GM12878 (cell line): ENCODE data around the gene TUBAL3. TPM values are rescaled to one million over a fixed set of nuclear protein-coding genes. Genes with fewer than 3 reads are reported as not detected.
"Not testable (repeated sequence)": the region's sequence is repeated elsewhere in the genome, so short reads cannot be mapped to it uniquely, and the experiment has no call there.

Experiments used
- ATAC-seq: fragments of 200-7000 bp; cut with Tn5 transposase; 3 replicates; pipeline ENCODE4 v1.9.1; 2020; ENCODE audit warnings: mild to moderate bottlenecking, moderate library complexity
- BruUV-seq: library from RNA; stranded (reverse); fragments of 400-500 nt; replicated peaks from 2 replicates; lab custom pipeline; 2021; lab: Mats Ljungman, UMichigan
- CTCF ChIA-PET: fragments of 300-600 bp; sonication (Branson Sonifier 250); formaldehyde crosslinking; extraction: SDS; loops from one replicate; lab custom pipeline; 2021; ENCODE audit warnings: inconsistent platforms; lab: Yijun Ruan, JAX
- POLR2A ChIA-PET: fragments of 350-600 bp; formaldehyde crosslinking; extraction: SDS; loops from one replicate; lab custom pipeline; 2021; ENCODE audit warnings: inconsistent platforms; lab: Charles Lee
- RAD21 ChIA-PET: fragments of 300-600 bp; sonication (Branson Sonifier 250); formaldehyde crosslinking; loops from one replicate; lab custom pipeline; 2023; ENCODE audit warnings: antibody characterized with exemption; ENCODE audit not compliant: unreplicated experiment; lab: Charles Lee
- SMC1A ChIA-PET: fragments of 300-600 bp; sonication (Branson Sonifier 250); formaldehyde crosslinking; loops from one replicate; lab custom pipeline; 2023; ENCODE audit not compliant: unreplicated experiment, uncharacterized antibody; lab: Charles Lee
- DNase-seq: peaks from one replicate; pipeline ENCODE4 v3.0.0-alpha.2; 2011; ENCODE audit warnings: low read depth, low spot score
- FAIRE-seq: peaks from 3 replicates; lab custom pipeline; 2011; peaks lifted over from hg19 to GRCh38; lab: Jason Lieb, UNC
- H2AFZ ChIP-seq: 2 replicates; pipeline ENCODE4 v1.6.0; 2011; ENCODE audit warnings: low read depth, low read length, control low read depth; ENCODE audit not compliant: control insufficient read depth
- H3K27ac ChIP-seq: 2 replicates; pipeline ENCODE4 v1.5.1; 2011; ENCODE audit warnings: control low read depth; ENCODE audit not compliant: control insufficient read depth, insufficient read depth
- H3K27me3 ChIP-seq, 2 experiments: replicated peaks in 1 of 2; 2 replicates each; pipeline versions ENCODE4 v1.6.0 to v1.6.1; 2011; ENCODE audit warnings: low read length in 1 of 2; ENCODE audit not compliant: control insufficient read depth in 2 of 2, insufficient read depth in 2 of 2
- H3K36me3 ChIP-seq, 2 experiments: 2 replicates each; pipeline ENCODE4 v1.5.1; 2011; ENCODE audit warnings: low read length in 1 of 2; ENCODE audit not compliant: control insufficient read depth in 2 of 2, insufficient read depth in 2 of 2
- H3K4me1 ChIP-seq: 2 replicates; pipeline ENCODE4 v1.6.1; 2011; ENCODE audit warnings: mild to moderate bottlenecking, low read length, moderate library complexity, mixed read lengths; ENCODE audit not compliant: control insufficient read depth, insufficient read depth
- H3K4me2 ChIP-seq: 2 replicates; pipeline ENCODE4 v1.6.0; 2011; ENCODE audit warnings: control low read depth; ENCODE audit not compliant: control insufficient read depth, insufficient read depth
- H3K4me3 ChIP-seq: fragments of 200-600 bp; sonication (generic); 2 replicates; pipeline ENCODE4 v1.5.1; 2016
- H3K79me2 ChIP-seq: 2 replicates; pipeline ENCODE4 v1.6.0; 2011; ENCODE audit warnings: low read length; ENCODE audit not compliant: control insufficient read depth, insufficient read depth
- H3K9ac ChIP-seq: 2 replicates; pipeline ENCODE4 v1.8.0; 2011; ENCODE audit warnings: low read length, control low read depth, mixed read lengths; ENCODE audit not compliant: control insufficient read depth, insufficient read depth
- H3K9me3 ChIP-seq: replicated peaks from 3 replicates; pipeline ENCODE4 v1.5.1; 2011; ENCODE audit warnings: mild to moderate bottlenecking, low read length; ENCODE audit not compliant: control insufficient read depth, insufficient read depth
- H4K20me1 ChIP-seq: 2 replicates; pipeline ENCODE4 v1.6.0; 2011; ENCODE audit not compliant: control insufficient read depth, insufficient read depth
- MEF2A ChIP-seq: IDR thresholded peaks from 2 replicates; pipeline ENCODE4 v1.6.1; 2011; ENCODE audit warnings: low read depth, mild to moderate bottlenecking, low read length, moderate library complexity; ENCODE audit not compliant: insufficient read depth
- NR2C1 ChIP-seq: fragments of 450-650 bp; IDR thresholded peaks from 2 replicates; pipeline ENCODE4 v1.6.1; 2017; ENCODE audit warnings: antibody characterized with exemption, mild to moderate bottlenecking, moderate library complexity
- RCOR1 ChIP-seq: conservative IDR thresholded peaks from 2 replicates; pipeline ENCODE4 v1.6.1; 2012; ENCODE audit warnings: low read depth, low read length, improper control_type of control experiment
- SUZ12 ChIP-seq: fragments of 200-600 bp; sonication (generic); IDR thresholded peaks from one replicate; pipeline ENCODE4 v1.6.1; 2018; ENCODE audit warnings: antibody characterized with exemption, mild to moderate bottlenecking; ENCODE audit not compliant: unreplicated experiment
- ZSCAN29 ChIP-seq: fragments of 450-650 bp; IDR thresholded peaks from 2 replicates; pipeline ENCODE4 v1.6.1; 2017; ENCODE audit warnings: mild to moderate bottlenecking, moderate library complexity
- ZZZ3 ChIP-seq: IDR thresholded peaks from 2 replicates; pipeline ENCODE4 v1.6.1; 2011; ENCODE audit warnings: low read depth; ENCODE audit not compliant: control insufficient read depth, insufficient read length
- WGBS: methylation state at CpG from one replicate; pipeline ENCODE4 v1.1.6; 2016; ENCODE audit warnings: low lambda C conversion rate; ENCODE audit not compliant: insufficient replicate concordance, insufficient coverage; ENCODE audit errors: missing lambda C conversion rate; 5-methylcytosine and 5-hydroxymethylcytosine counted together
- in situ Hi-C: fragments of 300-500 bp; cut with MboI; formaldehyde crosslinking; loops from 9 replicates; pipeline ENCODE4 v1.14.3; 2018; ENCODE audit warnings: mixed read lengths
- intact Hi-C: fragments of 100-400 bp; cut with micrococcal nuclease; formaldehyde crosslinking; loops from one replicate; pipeline ENCODE4 v1.14.2; 2022; ENCODE audit not compliant: unreplicated experiment
- polyA plus RNA-seq, 11 experiments: library from polyadenylated mRNA; depleted of rRNA in 4 of 11; unstranded in 6 of 11; stranded (reverse) in 5 of 11; fragments of >200 nt; fragmentation: Nextera tagmentation in 4 of 11; fragmentation: Illumina TruSeq in 1 of 11; extraction: Ambion mirVana in 4 of 11; extraction: Trizol in 1 of 11; gene quantifications; 1 replicate in 1 of 11; 2 replicates in 10 of 11; pipeline versions ENCODE4 v1.2.1 to v1.2.3, GENCODE V29; 2011 to 2016; ENCODE audit warnings: inconsistent platforms in 2 of 11, missing spikeins in 2 of 11, low read depth in 1 of 11
- total RNA-seq, 4 experiments: library from RNA; depleted of rRNA in 3 of 4; stranded (reverse); fragments of >200 nt in 3 of 4; fragmentation: Illumina TruSeq in 1 of 4; extraction: Trizol in 1 of 4; gene quantifications; 2 replicates each; pipeline versions ENCODE4 v1.2.1 to v1.2.3, GENCODE V29; 2013 to 2021
- TF ChIP-seq, protein P1 (sequence below): fragments of 450-650 bp; IDR thresholded peaks from 2 replicates; pipeline ENCODE4 v1.6.1; 2017; ENCODE audit warnings: mild to moderate bottlenecking, moderate library complexity

TUBAL3 gene
- total and polyA plus RNA-seq, 10 of the 15 experiments (the other 5 are each of a cell fraction or from before 2014, with no cell fraction given) = 0.03 to 0.06 TPM; not detected in 8

DNA sequence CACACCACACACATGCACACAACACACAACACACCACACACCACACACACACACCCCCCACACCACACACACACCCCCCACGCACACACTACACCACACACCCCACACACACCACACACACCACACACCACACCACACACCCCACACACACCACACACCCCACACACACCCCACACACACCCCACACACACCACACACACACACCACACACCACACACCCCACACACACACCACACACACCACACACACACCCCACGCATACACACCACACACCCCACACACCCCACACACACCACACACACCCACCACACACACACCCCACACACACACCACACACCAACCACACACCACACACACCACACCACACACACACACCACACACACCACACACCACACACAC is 23.4 kb downstream of the TUBAL3 start:
- Histone ChIP-seq H3K79me2 (no peaks in the 10 kb centered on the region), H3K36me3 (no peaks in the 10 kb centered on the region), H3K4me2 (no peak overlapping the region), H2AFZ (no peak overlapping the region), H3K9me3 (no peaks in the 10 kb centered on the region), H3K4me1 (no peaks in the 10 kb centered on the region), H3K27me3 (no peaks in the 10 kb centered on the region; a peak in 1 of 4 replicates), H4K20me1 (no peaks in the 10 kb centered on the region), H3K4me3 (no peak overlapping the region), H3K27ac (no peak overlapping the region), H3K9ac (no peak overlapping the region)
- peak; percentile 92 for FAIRE-seq
- SMC1A ChIA-PET = no interaction called here
- RAD21 ChIA-PET = no interaction called here
- CTCF ChIA-PET = no interaction called here
- intact Hi-C loops (no loop called here), in situ Hi-C loops (no loop called here)
- POLR2A ChIA-PET = no interaction called here
- 60% methylated on average over 1 of the region's 2 CpGs for WGBS
- no peak for TF ChIP-seq MEF2A
- TF ChIP-seq ZSCAN29 = no peak
- TF ChIP-seq, protein P1, sequence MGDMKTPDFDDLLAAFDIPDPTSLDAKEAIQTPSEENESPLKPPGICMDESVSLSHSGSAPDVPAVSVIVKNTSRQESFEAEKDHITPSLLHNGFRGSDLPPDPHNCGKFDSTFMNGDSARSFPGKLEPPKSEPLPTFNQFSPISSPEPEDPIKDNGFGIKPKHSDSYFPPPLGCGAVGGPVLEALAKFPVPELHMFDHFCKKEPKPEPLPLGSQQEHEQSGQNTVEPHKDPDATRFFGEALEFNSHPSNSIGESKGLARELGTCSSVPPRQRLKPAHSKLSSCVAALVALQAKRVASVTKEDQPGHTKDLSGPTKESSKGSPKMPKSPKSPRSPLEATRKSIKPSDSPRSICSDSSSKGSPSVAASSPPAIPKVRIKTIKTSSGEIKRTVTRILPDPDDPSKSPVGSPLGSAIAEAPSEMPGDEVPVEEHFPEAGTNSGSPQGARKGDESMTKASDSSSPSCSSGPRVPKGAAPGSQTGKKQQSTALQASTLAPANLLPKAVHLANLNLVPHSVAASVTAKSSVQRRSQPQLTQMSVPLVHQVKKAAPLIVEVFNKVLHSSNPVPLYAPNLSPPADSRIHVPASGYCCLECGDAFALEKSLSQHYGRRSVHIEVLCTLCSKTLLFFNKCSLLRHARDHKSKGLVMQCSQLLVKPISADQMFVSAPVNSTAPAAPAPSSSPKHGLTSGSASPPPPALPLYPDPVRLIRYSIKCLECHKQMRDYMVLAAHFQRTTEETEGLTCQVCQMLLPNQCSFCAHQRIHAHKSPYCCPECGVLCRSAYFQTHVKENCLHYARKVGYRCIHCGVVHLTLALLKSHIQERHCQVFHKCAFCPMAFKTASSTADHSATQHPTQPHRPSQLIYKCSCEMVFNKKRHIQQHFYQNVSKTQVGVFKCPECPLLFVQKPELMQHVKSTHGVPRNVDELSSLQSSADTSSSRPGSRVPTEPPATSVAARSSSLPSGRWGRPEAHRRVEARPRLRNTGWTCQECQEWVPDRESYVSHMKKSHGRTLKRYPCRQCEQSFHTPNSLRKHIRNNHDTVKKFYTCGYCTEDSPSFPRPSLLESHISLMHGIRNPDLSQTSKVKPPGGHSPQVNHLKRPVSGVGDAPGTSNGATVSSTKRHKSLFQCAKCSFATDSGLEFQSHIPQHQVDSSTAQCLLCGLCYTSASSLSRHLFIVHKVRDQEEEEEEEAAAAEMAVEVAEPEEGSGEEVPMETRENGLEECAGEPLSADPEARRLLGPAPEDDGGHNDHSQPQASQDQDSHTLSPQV = no peak
- no peak for TF ChIP-seq SUZ12
- TF ChIP-seq ZZZ3 = no peak
- no peak for TF ChIP-seq RCOR1
- TF ChIP-seq NR2C1 = no peak
- no TSS peak for BruUV-seq
- no peak for DNase-seq
- ATAC-seq = no peak

DNA sequence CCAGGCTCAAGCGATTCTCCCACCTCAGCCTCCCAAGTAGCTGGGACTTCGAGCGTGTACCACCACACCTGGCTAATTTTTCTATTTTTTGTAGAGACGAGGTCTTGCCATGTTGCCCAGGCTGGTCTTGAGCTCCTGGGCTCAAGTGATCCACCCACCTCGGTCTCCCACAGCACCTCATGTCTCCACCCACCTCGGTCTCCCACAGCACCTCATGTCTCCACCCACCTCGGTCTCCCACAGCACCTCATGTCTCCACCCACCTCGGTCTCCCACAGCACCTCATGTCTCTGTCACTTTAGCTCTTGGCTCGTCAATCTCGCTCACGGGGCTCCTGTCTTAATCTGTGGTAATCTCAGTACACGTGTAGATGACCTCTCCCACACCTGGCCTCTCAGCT is 24.2 kb downstream of the TUBAL3 start:
- H3K4me3 ChIP-seq, POLR2A ChIA-PET, in situ Hi-C loops, H3K36me3 ChIP-seq, H3K27me3 ChIP-seq, H2AFZ ChIP-seq, H3K9ac ChIP-seq, H4K20me1 ChIP-seq, H3K79me2 ChIP-seq, intact Hi-C loops, H3K4me2 ChIP-seq, SMC1A ChIA-PET, ATAC-seq, FAIRE-seq, RAD21 ChIA-PET, DNase-seq, H3K4me1 ChIP-seq, H3K27ac ChIP-seq, H3K9me3 ChIP-seq, BruUV-seq: not testable (repeated sequence)
- CTCF ChIA-PET = interaction anchor here (0.9 kb wide), 1 partner anchor 530 kb away, joined by 3 read pairs; no protein-coding TSS in a partner anchor
- WGBS = 51% methylated on average over 10 of the region's 12 CpGs

DNA sequence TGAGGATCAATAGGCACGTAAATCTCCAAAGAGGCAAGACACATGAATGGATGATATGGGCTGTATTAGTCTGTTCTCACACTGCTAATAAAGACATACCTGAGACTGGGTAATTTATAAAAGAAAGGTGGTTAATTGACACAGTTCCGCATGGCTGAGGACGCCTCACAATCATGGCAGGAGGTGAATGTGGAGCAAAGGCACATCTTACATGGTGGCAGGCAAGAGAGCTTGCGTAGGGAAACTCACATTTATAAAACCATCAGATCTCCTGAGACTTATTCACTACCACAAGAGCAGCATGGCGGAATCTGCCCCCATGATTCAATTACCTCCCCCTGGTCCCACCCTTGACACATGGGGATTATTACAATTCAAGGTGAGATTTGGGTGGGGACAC is 25.4 kb downstream of the TUBAL3 start:
- H3K4me2 ChIP-seq, H4K20me1 ChIP-seq, in situ Hi-C loops, H3K27me3 ChIP-seq, H3K36me3 ChIP-seq, BruUV-seq, FAIRE-seq, H3K9me3 ChIP-seq, H3K79me2 ChIP-seq, DNase-seq, POLR2A ChIA-PET, SMC1A ChIA-PET, H3K4me1 ChIP-seq, RAD21 ChIA-PET, H3K9ac ChIP-seq, H3K4me3 ChIP-seq, intact Hi-C loops, H3K27ac ChIP-seq, ATAC-seq, H2AFZ ChIP-seq: not testable (repeated sequence)
- WGBS = 46% methylated on average over 5 of the region's 5 CpGs
- CTCF ChIA-PET = interaction anchor here (0.8 to 0.9 kb wide), 2 partner anchors 62 to 529 kb away, joined by 3 read pairs; no protein-coding TSS in a partner anchor
